Neural progenitor cell (in vitro differentiated cells): ENCODE results near the gene SKA3. TPM values are rescaled to one million over a fixed set of nuclear protein-coding genes. Genes with fewer than 3 reads are reported as not detected.

Experiments used
- DNase-seq: peaks from one replicate; pipeline ENCODE4 v3.0.0-alpha.2; 2016; ENCODE audit warnings: low spot score
- H2AFZ ChIP-seq: fragments of 200-600 bp; sonication (generic); replicated peaks from 2 replicates; pipeline ENCODE4 v1.6.1; 2016; ENCODE audit warnings: antibody characterized with exemption
- H3F3A ChIP-seq: fragments of 200-600 bp; sonication (generic); 2 replicates; pipeline ENCODE4 v1.6.1; 2016; ENCODE audit warnings: antibody characterized with exemption, low read depth
- H3K27ac ChIP-seq: fragments of 200-600 bp; sonication (generic); 2 replicates; pipeline ENCODE4 v1.5.1; 2016; ENCODE audit warnings: mild to moderate bottlenecking
- H3K27me3 ChIP-seq: fragments of 200-600 bp; sonication (generic); 2 replicates; pipeline ENCODE4 v1.6.1; 2016; ENCODE audit warnings: mild to moderate bottlenecking, moderate library complexity
- H3K36me3 ChIP-seq: fragments of 200-600 bp; sonication (generic); 2 replicates; pipeline ENCODE4 v1.5.1; 2016
- H3K4me1 ChIP-seq: fragments of 200-600 bp; sonication (generic); 2 replicates; pipeline ENCODE4 v1.6.1; 2016; ENCODE audit warnings: mixed run types
- H3K4me2 ChIP-seq: fragments of 200-600 bp; sonication (generic); 2 replicates; pipeline ENCODE4 v1.6.1; 2016
- H3K4me3 ChIP-seq: fragments of 200-600 bp; sonication (generic); 2 replicates; pipeline ENCODE4 v1.5.1; 2016
- H3K79me2 ChIP-seq: fragments of 200-600 bp; sonication (generic); 2 replicates; pipeline ENCODE4 v1.6.1; 2016; ENCODE audit warnings: low read depth
- H3K9ac ChIP-seq: fragments of 200-600 bp; sonication (generic); 2 replicates; pipeline ENCODE4 v1.6.1; 2016
- H3K9me3 ChIP-seq: fragments of 200-600 bp; sonication (generic); 2 replicates; pipeline ENCODE4 v1.5.1; 2016; ENCODE audit warnings: low read depth
- H4K20me1 ChIP-seq: fragments of 200-600 bp; sonication (generic); 2 replicates; pipeline ENCODE4 v1.6.1; 2016; ENCODE audit warnings: low read depth
- H3K27ac Mint-ChIP-seq: 3 replicates; pipeline ENCODE4 v1.8.0; 2021; ENCODE audit warnings: mixed read lengths
- H3K27me3 Mint-ChIP-seq: 2 replicates; pipeline ENCODE4 v1.8.0; 2022; ENCODE audit warnings: low read depth, mild to moderate bottlenecking, inconsistent platforms, moderate library complexity, mixed read lengths; ENCODE audit not compliant: insufficient read depth
- H3K36me3 Mint-ChIP-seq: 3 replicates; pipeline ENCODE4 v1.8.0; 2021; ENCODE audit warnings: mixed read lengths
- H3K4me1 Mint-ChIP-seq: 3 replicates; pipeline ENCODE4 v1.8.0; 2021; ENCODE audit warnings: mixed read lengths
- H3K4me3 Mint-ChIP-seq: 3 replicates; pipeline ENCODE4 v1.8.0; 2021; ENCODE audit warnings: mild to moderate bottlenecking, moderate library complexity, mixed read lengths
- H3K9me3 Mint-ChIP-seq: 3 replicates; pipeline ENCODE4 v1.8.0; 2020; ENCODE audit warnings: mixed read lengths
- EZH2 ChIP-seq: fragments of 200-600 bp; sonication (generic); IDR thresholded peaks from 2 replicates; pipeline ENCODE4 v1.6.1; 2017; ENCODE audit warnings: antibody characterized with exemption, mild to moderate bottlenecking, moderate library complexity
- EZH2phosphoT487 ChIP-seq: fragments of 200-600 bp; sonication (generic); IDR thresholded peaks from 2 replicates; pipeline ENCODE4 v1.6.1; 2017; ENCODE audit warnings: antibody characterized with exemption
- total RNA-seq: library from RNA; depleted of rRNA; stranded (reverse); fragments of >200 nt; gene quantifications from 2 replicates; pipeline ENCODE4 v1.2.3, GENCODE V29; 2015; ENCODE audit warnings: low replicate concordance
- TF ChIP-seq, protein P1 (sequence below): fragments of 200-600 bp; sonication (generic); IDR thresholded peaks from 2 replicates; pipeline ENCODE4 v1.5.1; 2017; ENCODE audit warnings: antibody characterized with exemption, mild to moderate bottlenecking

SKA3 gene
- total RNA-seq, 1 donor from 2014 or later, result 74.7 TPM

DNA sequence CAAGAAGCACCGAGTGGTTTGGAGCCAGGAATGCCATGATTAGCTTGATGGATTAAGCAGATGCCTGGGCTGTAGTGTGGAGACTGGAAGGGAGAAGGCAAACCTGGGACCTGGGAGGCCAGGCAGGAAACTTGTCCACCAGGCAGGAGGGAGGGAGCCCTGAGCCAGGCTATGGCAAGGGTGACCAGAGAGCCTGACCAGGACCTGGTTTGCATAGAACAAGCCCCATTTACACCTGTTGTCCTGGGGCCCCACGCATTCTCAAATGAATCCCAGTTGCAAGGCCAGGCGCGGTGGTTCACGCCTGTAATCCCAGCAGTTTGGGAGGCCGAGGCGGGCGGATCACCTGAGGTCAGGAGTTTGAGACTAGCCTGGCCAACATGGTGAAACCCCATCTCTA lies 64.8 kb downstream of the SKA3 start:
- Histone ChIP-seq H3K36me3 (no peaks in the 10 kb centered on the region), H2AFZ (no peak overlapping the region), H3K9ac (no peak overlapping the region), H3K4me2 (no peak overlapping the region), H3K79me2 (no peaks in the 10 kb centered on the region), H3K27me3 (no peaks in the 10 kb centered on the region), H4K20me1 (no peaks in the 10 kb centered on the region), H3K27ac (no peak overlapping the region), H3K4me1 (peaks cover 10% of the 10 kb centered on the region), H3K4me3 (no peak overlapping the region), H3K9me3 (no peaks in the 10 kb centered on the region), H3F3A (no peaks in the 10 kb centered on the region)
- no peak for DNase-seq
- Mint-ChIP-seq H3K36me3 (no peaks in the 10 kb centered on the region), H3K4me3 (no peak overlapping the region), H3K27me3 (peaks cover 6% of the 10 kb centered on the region), H3K9me3 (no peaks in the 10 kb centered on the region), H3K27ac (no peak overlapping the region), H3K4me1 (no peaks in the 10 kb centered on the region)
- TF ChIP-seq EZH2, result no peak
- TF ChIP-seq, protein P1, sequence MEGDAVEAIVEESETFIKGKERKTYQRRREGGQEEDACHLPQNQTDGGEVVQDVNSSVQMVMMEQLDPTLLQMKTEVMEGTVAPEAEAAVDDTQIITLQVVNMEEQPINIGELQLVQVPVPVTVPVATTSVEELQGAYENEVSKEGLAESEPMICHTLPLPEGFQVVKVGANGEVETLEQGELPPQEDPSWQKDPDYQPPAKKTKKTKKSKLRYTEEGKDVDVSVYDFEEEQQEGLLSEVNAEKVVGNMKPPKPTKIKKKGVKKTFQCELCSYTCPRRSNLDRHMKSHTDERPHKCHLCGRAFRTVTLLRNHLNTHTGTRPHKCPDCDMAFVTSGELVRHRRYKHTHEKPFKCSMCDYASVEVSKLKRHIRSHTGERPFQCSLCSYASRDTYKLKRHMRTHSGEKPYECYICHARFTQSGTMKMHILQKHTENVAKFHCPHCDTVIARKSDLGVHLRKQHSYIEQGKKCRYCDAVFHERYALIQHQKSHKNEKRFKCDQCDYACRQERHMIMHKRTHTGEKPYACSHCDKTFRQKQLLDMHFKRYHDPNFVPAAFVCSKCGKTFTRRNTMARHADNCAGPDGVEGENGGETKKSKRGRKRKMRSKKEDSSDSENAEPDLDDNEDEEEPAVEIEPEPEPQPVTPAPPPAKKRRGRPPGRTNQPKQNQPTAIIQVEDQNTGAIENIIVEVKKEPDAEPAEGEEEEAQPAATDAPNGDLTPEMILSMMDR, result no peak
- no peak for TF ChIP-seq EZH2phosphoT487

DNA sequence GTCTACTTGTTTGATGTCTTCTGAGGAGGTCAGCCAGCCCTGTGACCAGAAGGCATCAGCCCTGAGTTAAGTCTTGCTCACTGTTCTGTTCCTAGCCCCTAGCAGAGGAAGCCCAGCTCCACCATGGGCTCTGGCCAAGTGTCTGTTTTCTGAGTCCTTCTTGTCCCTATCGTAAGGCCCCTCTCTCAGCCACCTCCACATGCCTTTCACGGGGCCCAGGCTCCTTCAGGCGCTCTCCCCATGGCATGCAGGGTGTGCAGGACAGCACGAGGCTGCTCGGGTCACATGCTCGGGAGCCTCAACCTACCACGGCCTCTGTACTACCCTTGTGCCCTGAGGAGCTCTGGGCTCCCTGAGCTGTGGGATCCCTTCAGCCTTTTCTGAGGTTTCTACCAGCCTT lies 67.2 kb downstream of the SKA3 start:
- no peak overlapping the region for H3K4me3 Mint-ChIP-seq
- H3K36me3 Mint-ChIP-seq, result no peaks in the 10 kb centered on the region
- H3K4me1 ChIP-seq, result no peaks in the 10 kb centered on the region
- no peaks in the 10 kb centered on the region for H4K20me1 ChIP-seq
- H3K27ac ChIP-seq, result no peak overlapping the region
- H2AFZ ChIP-seq, result no peak overlapping the region
- peaks cover 5% of the 10 kb centered on the region for H3F3A ChIP-seq
- H3K4me1 Mint-ChIP-seq, result no peaks in the 10 kb centered on the region
- no peak for DNase-seq
- H3K36me3 ChIP-seq, result no peaks in the 10 kb centered on the region
- TF ChIP-seq EZH2 (no peak), EZH2phosphoT487 (no peak)
- TF ChIP-seq, protein P1, result no peak
- H3K27ac Mint-ChIP-seq, result no peak overlapping the region
- no peak overlapping the region for H3K4me2 ChIP-seq
- no peaks in the 10 kb centered on the region for H3K9me3 ChIP-seq
- no peaks in the 10 kb centered on the region for H3K27me3 ChIP-seq
- H3K9me3 Mint-ChIP-seq, result peaks cover 2% of the 10 kb centered on the region
- no peak overlapping the region for H3K4me3 ChIP-seq
- H3K79me2 ChIP-seq, result no peaks in the 10 kb centered on the region
- no peak overlapping the region for H3K9ac ChIP-seq
- H3K27me3 Mint-ChIP-seq, result peaks cover 12% of the 10 kb centered on the region

DNA sequence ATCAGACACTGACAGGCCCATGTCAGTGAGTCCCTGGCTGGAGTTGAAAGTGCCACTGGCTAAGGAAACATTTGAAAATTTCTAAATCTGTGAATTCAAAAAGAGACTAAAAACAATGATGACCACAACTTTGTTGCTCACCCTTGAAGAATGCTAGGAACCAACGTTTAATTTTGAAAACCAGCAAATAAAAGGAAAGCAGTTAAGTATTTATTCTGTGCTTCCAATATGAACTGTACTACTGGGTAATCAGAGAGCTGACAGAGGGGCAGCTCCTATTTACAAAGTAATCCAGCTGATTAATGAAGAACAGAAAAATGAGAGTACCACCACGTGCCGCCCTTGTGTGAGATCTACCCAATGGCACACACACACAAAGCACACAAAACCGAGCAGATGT lies 70.3 kb downstream of the SKA3 start:
- TF ChIP-seq, protein P1, result no peak
- TF ChIP-seq EZH2, result no peak
- no peak for TF ChIP-seq EZH2phosphoT487
- no peaks in the 10 kb centered on the region for H3K36me3 Mint-ChIP-seq

More for the DNA sequence above, 70.3 kb downstream of the SKA3 start:
- no peak for DNase-seq
- H3F3A ChIP-seq, result peaks cover 5% of the 10 kb centered on the region
- H3K9me3 ChIP-seq, result no peaks in the 10 kb centered on the region
- H4K20me1 ChIP-seq, result no peaks in the 10 kb centered on the region
- peaks cover 4% of the 10 kb centered on the region for H3K9me3 Mint-ChIP-seq
- H3K27me3 Mint-ChIP-seq, result peaks cover 12% of the 10 kb centered on the region
- no peak overlapping the region for H3K4me3 Mint-ChIP-seq
- no peak overlapping the region for H3K9ac ChIP-seq
- H3K4me3 ChIP-seq, result no peak overlapping the region
- no peak overlapping the region for H2AFZ ChIP-seq
- H3K36me3 ChIP-seq, result no peaks in the 10 kb centered on the region
- no peak overlapping the region for H3K27ac Mint-ChIP-seq
- no peaks in the 10 kb centered on the region for H3K4me1 Mint-ChIP-seq
- H3K27ac ChIP-seq, result no peak overlapping the region
- H3K27me3 ChIP-seq, result no peaks in the 10 kb centered on the region
- no peaks in the 10 kb centered on the region for H3K4me1 ChIP-seq
- H3K79me2 ChIP-seq, result no peaks in the 10 kb centered on the region
- no peak overlapping the region for H3K4me2 ChIP-seq
